HepG2 (cell line): ENCODE measurements around the gene TMEM14A. TPM values are rescaled to one million over a fixed set of nuclear protein-coding genes. Genes with fewer than 3 reads are reported as not detected.

ENCODE experiments used
- ATF3 ChIP-seq: sonication (generic); formaldehyde crosslinking; IDR thresholded peaks from 2 replicates; pipeline ENCODE4 v1.4.0; 2020; ENCODE audit warnings: missing genetic modification reagents
- CREB3 ChIP-seq: sonication (generic); formaldehyde crosslinking; IDR thresholded peaks from 2 replicates; pipeline ENCODE4 v1.5.0; 2020; ENCODE audit warnings: missing genetic modification reagents
- GZF1 ChIP-seq: sonication (generic); formaldehyde crosslinking; IDR thresholded peaks from 2 replicates; pipeline ENCODE4 v1.5.1; 2020; ENCODE audit warnings: mild to moderate bottlenecking, missing genetic modification reagents
- IRF1 ChIP-seq: sonication (generic); formaldehyde crosslinking; IDR thresholded peaks from 2 replicates; pipeline ENCODE4 v1.4.0; 2020; ENCODE audit warnings: low read depth, mild to moderate bottlenecking, missing genetic modification reagents
- MAX ChIP-seq: IDR thresholded peaks from 2 replicates; pipeline ENCODE4 v1.6.1; 2012; ENCODE audit warnings: inconsistent platforms
- MTF2 ChIP-seq: sonication (generic); formaldehyde crosslinking; IDR thresholded peaks from 2 replicates; pipeline ENCODE4 v1.5.0; 2020; ENCODE audit warnings: missing genetic modification reagents, borderline replicate concordance
- NCOR1 ChIP-seq: fragments of 200-600 bp; sonication (generic); IDR thresholded peaks from 2 replicates; pipeline ENCODE4 v1.7.0; 2017; ENCODE audit warnings: antibody characterized with exemption, low read length, borderline replicate concordance
- PHF8 ChIP-seq: sonication (generic); formaldehyde crosslinking; IDR thresholded peaks from 2 replicates; pipeline ENCODE4 v1.5.0; 2020; ENCODE audit warnings: missing genetic modification reagents
- RFX5 ChIP-seq: IDR thresholded peaks from 2 replicates; pipeline ENCODE4 v1.6.1; 2011; ENCODE audit warnings: low read depth, low read length, improper control_type of control experiment
- U2AF2 ChIP-seq: fragments of 200-400 bp; formaldehyde crosslinking; IDR thresholded peaks from 2 replicates; pipeline ENCODE4 v1.6.1; 2017; ENCODE audit warnings: low read depth, mild to moderate bottlenecking, low read length
- ZBTB39 ChIP-seq: sonication (generic); formaldehyde crosslinking; IDR thresholded peaks from 2 replicates; pipeline ENCODE4 v1.5.0; 2020; ENCODE audit warnings: missing genetic modification reagents
- ZBTB42 ChIP-seq: sonication (generic); formaldehyde crosslinking; IDR thresholded peaks from 2 replicates; pipeline ENCODE4 v1.5.0; 2020; ENCODE audit warnings: mild to moderate bottlenecking, missing genetic modification reagents
- ZGPAT ChIP-seq: IDR thresholded peaks from 2 replicates; pipeline ENCODE4 v1.6.1; 2016; ENCODE audit warnings: mild to moderate bottlenecking
- ZNF264 ChIP-seq: sonication (generic); formaldehyde crosslinking; IDR thresholded peaks from 2 replicates; pipeline ENCODE4 v1.4.0; 2020; ENCODE audit warnings: missing genetic modification reagents
- ZNF660 ChIP-seq: sonication (generic); formaldehyde crosslinking; IDR thresholded peaks from 2 replicates; pipeline ENCODE4 v1.5.1; 2020; ENCODE audit warnings: mild to moderate bottlenecking, low read depth, missing genetic modification reagents, borderline replicate concordance
- ZNF746 ChIP-seq: sonication (generic); formaldehyde crosslinking; IDR thresholded peaks from 2 replicates; pipeline ENCODE4 v1.8.0; 2022; ENCODE audit warnings: mild to moderate bottlenecking, missing genetic modification reagents
- ZSCAN29 ChIP-seq: sonication (generic); formaldehyde crosslinking; conservative IDR thresholded peaks from 2 replicates; pipeline ENCODE4 v1.4.0; 2020; ENCODE audit warnings: mild to moderate bottlenecking, missing genetic modification reagents
- polyA plus RNA-seq, 8 experiments: library from polyadenylated mRNA; depleted of rRNA in 3 of 8; stranded (reverse) in 7 of 8; unstranded in 1 of 8; fragments of >200 nt; fragmentation: Illumina TruSeq in 4 of 8; extraction: Trizol in 4 of 8; gene quantifications; 2 replicates each; pipeline versions ENCODE4 v1.2.1 to v1.2.3, GENCODE V29; 2011 to 2016; ENCODE audit warnings: low read depth in 4 of 8, missing spikeins in 1 of 8, mixed read lengths in 1 of 8; ENCODE audit not compliant: insufficient read depth in 1 of 8
- total RNA-seq, 5 experiments: library from RNA; depleted of rRNA; stranded (reverse); fragments of >200 nt; fragmentation: Illumina TruSeq; extraction: Trizol; gene quantifications; 2 replicates each; pipeline ENCODE4 v1.2.3, GENCODE V29; 2016; ENCODE audit warnings: low read depth in 1 of 5

TMEM14A gene
- total and polyA plus RNA-seq, 2 of the 13 experiments (the other 11 are each of a cell fraction or from before 2014, with no cell fraction given) = 24.6 to 73.7 TPM

- TF ChIP-seq ZBTB39 (CRISPR knock-in tag) (no peak), ZNF660 (CRISPR knock-in tag) (no peak), CREB3 (peak; percentile 93), IRF1 (CRISPR knock-in tag) (no peak), ZNF264 (no peak), GZF1 (CRISPR knock-in tag) (no peak), ZBTB42 (CRISPR knock-in tag) (no peak; the same call in 1 of the 2 replicates), PHF8 (CRISPR knock-in tag) (peak; percentile 75), RFX5 (0 out of 2 replicates have a peak, but pooled peaks have one; percentile 10), ATF3 (no peak), NCOR1 (peak; percentile 49; the same call in 1 of the 2 replicates), MTF2 (CRISPR knock-in tag) (0 out of 2 replicates have a peak, but pooled peaks have one; percentile 50), MAX (peak; percentile 79), U2AF2 (0 out of 2 replicates have a peak, but pooled peaks have one; percentile 16), ZNF746 (peak; percentile 56; the same call in 1 of the 2 replicates), ZGPAT (no peak; the same call in 1 of the 2 replicates), ZSCAN29 (CRISPR knock-in tag) (0 out of 2 replicates have a peak, but pooled peaks have one; percentile 14)
Observed at GRCh38 chr6:52664186-52664990, 6.5 kb upstream of the TMEM14A start (continued).
